H1 (cell line): Measurements from ENCODE around the gene SOX6. TPM values are rescaled to one million over a fixed set of nuclear protein-coding genes. Genes with fewer than 3 reads are reported as not detected.

ENCODE experiments used
- CTCF ChIA-PET: fragments of 300-600 bp; sonication (Branson Sonifier 250); formaldehyde crosslinking; loops from one replicate; lab custom pipeline; 2021; ENCODE audit not compliant: partially characterized antibody; lab: Charles Lee
- POLR2A ChIA-PET: fragments of 300-600 bp; sonication (Branson Sonifier 250); formaldehyde crosslinking; loops from one replicate; lab custom pipeline; 2021; ENCODE audit warnings: inconsistent platforms; ENCODE audit not compliant: partially characterized antibody; lab: Charles Lee
- DNase-seq, 2 experiments: peaks; one replicate each; pipeline versions ENCODE4 v3.0.0 to v3.0.0-alpha.2; 2010 to 2022; ENCODE audit warnings: low spot score in 2 of 2, low read depth in 1 of 2, mixed read lengths in 1 of 2
- FAIRE-seq: peaks from 2 replicates; lab custom pipeline; 2011; peaks lifted over from hg19 to GRCh38; lab: Jason Lieb, UNC
- H2AFZ ChIP-seq: 2 replicates; pipeline ENCODE4 v1.8.1; 2012; ENCODE audit warnings: low read length, inconsistent platforms
- H2AK5ac ChIP-seq: 2 replicates; pipeline ENCODE4 v1.6.1; 2013; ENCODE audit warnings: low read depth, low read length
- H2BK120ac ChIP-seq: replicated peaks from 2 replicates; pipeline ENCODE3; 2013; ENCODE audit warnings: low read depth, low read length, inconsistent platforms
- H2BK12ac ChIP-seq: 2 replicates; pipeline ENCODE4 v1.6.1; 2013; ENCODE audit warnings: low read depth, low read length
- H2BK15ac ChIP-seq: 2 replicates; pipeline ENCODE4 v1.6.1; 2013; ENCODE audit warnings: low read length
- H2BK20ac ChIP-seq: 2 replicates; pipeline ENCODE4 v1.6.1; 2013; ENCODE audit warnings: low read length
- H2BK5ac ChIP-seq: 2 replicates; pipeline ENCODE4 v1.6.1; 2013; ENCODE audit warnings: low read depth, low read length
- H3K14ac ChIP-seq: 2 replicates; pipeline ENCODE4 v1.6.1; 2013; ENCODE audit warnings: inconsistent platforms; ENCODE audit not compliant: insufficient read length
- H3K18ac ChIP-seq: 2 replicates; pipeline ENCODE4 v1.6.1; 2013; ENCODE audit warnings: low read length; ENCODE audit errors: extremely low read depth
- H3K23ac ChIP-seq: 2 replicates; pipeline ENCODE4 v1.6.1; 2013; ENCODE audit warnings: inconsistent platforms; ENCODE audit not compliant: insufficient read length
- H3K23me2 ChIP-seq: 2 replicates; pipeline ENCODE4 v1.6.1; 2013; ENCODE audit warnings: low read depth, low read length
- H3K27ac ChIP-seq: 2 replicates; pipeline ENCODE4 v1.6.1; 2011; ENCODE audit warnings: low read depth, low read length, inconsistent platforms
- H3K27me3 ChIP-seq, 4 experiments: replicated peaks in 1 of 4; 1 replicate in 1 of 4; 2 replicates in 3 of 4; pipeline versions ENCODE4 v1.6.1 to v1.8.1; 2011 to 2013; ENCODE audit warnings: low read length in 3 of 4, mild to moderate bottlenecking in 3 of 4, inconsistent platforms in 2 of 4, mixed read lengths in 2 of 4, moderate library complexity in 1 of 4; ENCODE audit not compliant: control insufficient read depth in 3 of 4, insufficient read depth in 3 of 4; ENCODE audit errors: extremely low read depth in 1 of 4
- H3K36me3 ChIP-seq, 4 experiments: 2 replicates each; pipeline versions ENCODE4 v1.6.1 to v1.8.1; 2011 to 2013; ENCODE audit warnings: mild to moderate bottlenecking in 4 of 4, low read length in 3 of 4, moderate library complexity in 2 of 4, control low read depth in 1 of 4, inconsistent platforms in 1 of 4; ENCODE audit not compliant: insufficient read depth in 4 of 4, control insufficient read depth in 2 of 4
- H3K4ac ChIP-seq: replicated peaks from 2 replicates; pipeline ENCODE3; 2013; ENCODE audit warnings: low read length, low read depth, mixed read lengths, inconsistent platforms; ENCODE audit not compliant: insufficient read length
- H3K4me1 ChIP-seq, 4 experiments: replicated peaks in 1 of 4; 1 replicate in 1 of 4; 2 replicates in 3 of 4; pipeline versions ENCODE4 v1.6.1 to v1.8.1; 2011 to 2013; ENCODE audit warnings: low read length in 3 of 4, inconsistent platforms in 2 of 4, mixed read lengths in 1 of 4; ENCODE audit not compliant: insufficient read depth in 4 of 4, control insufficient read depth in 3 of 4
- H3K4me2 ChIP-seq, 2 experiments: 2 replicates each; pipeline versions ENCODE4 v1.6.1 to v1.8.1; 2011 to 2013; ENCODE audit warnings: low read depth in 2 of 2, low read length in 2 of 2, control low read depth in 1 of 2, inconsistent platforms in 1 of 2, mild to moderate bottlenecking in 1 of 2; ENCODE audit not compliant: insufficient read depth in 1 of 2
- H3K4me3 ChIP-seq, 4 experiments: fragments of 200-600, 300-600 bp in 1 of 4; sonication (generic), shearing (Covaris generic), sonication (Bioruptor Twin) in 1 of 4; 2 replicates each; pipeline versions ENCODE4 v1.5.1 to v1.8.1; 2011 to 2016; ENCODE audit warnings: low read length in 4 of 4, low read depth in 3 of 4, control low read depth in 2 of 4, inconsistent platforms in 2 of 4, mild to moderate bottlenecking in 2 of 4, mixed read lengths in 1 of 4, moderate library complexity in 1 of 4; ENCODE audit not compliant: insufficient read depth in 2 of 4; ENCODE audit errors: extremely low read depth in 1 of 4
- H3K56ac ChIP-seq: replicated peaks from 2 replicates; pipeline ENCODE3; 2013; ENCODE audit warnings: low read depth, mild to moderate bottlenecking, mixed read lengths, low read length, inconsistent platforms; ENCODE audit not compliant: insufficient read length
- H3K79me1 ChIP-seq: 2 replicates; pipeline ENCODE4 v1.6.1; 2013; ENCODE audit warnings: low read depth, low read length, control low read depth
- H3K79me2 ChIP-seq, 2 experiments: 2 replicates each; pipeline versions ENCODE4 v1.6.1 to v1.8.1; 2012 to 2013; ENCODE audit warnings: low read length in 2 of 2, mild to moderate bottlenecking in 2 of 2, inconsistent platforms in 1 of 2; ENCODE audit not compliant: insufficient read depth in 2 of 2, control insufficient read depth in 1 of 2
- H3K9ac ChIP-seq, 4 experiments: replicated peaks in 1 of 4; 1 replicate in 1 of 4; 2 replicates in 3 of 4; pipeline versions ENCODE4 v1.6.1 to v1.8.1; 2011 to 2013; ENCODE audit warnings: low read depth in 3 of 4, low read length in 3 of 4, control low read depth in 2 of 4, mild to moderate bottlenecking in 2 of 4, moderate library complexity in 2 of 4, inconsistent platforms in 1 of 4; ENCODE audit errors: extremely low read depth in 1 of 4
- H3K9me3 ChIP-seq, 2 experiments: 2 replicates each; pipeline versions ENCODE4 v1.6.1 to v1.8.1; 2012 to 2013; ENCODE audit warnings: mild to moderate bottlenecking in 2 of 2, moderate library complexity in 2 of 2, control low read depth in 1 of 2, inconsistent platforms in 1 of 2, low read depth in 1 of 2, low read length in 1 of 2, mixed read lengths in 1 of 2; ENCODE audit not compliant: insufficient read depth in 2 of 2
- H4K20me1 ChIP-seq, 2 experiments: replicated peaks in 1 of 2; 2 replicates each; pipeline versions ENCODE3 to v1.8.1; 2011 to 2013; ENCODE audit warnings: inconsistent platforms in 2 of 2, low read length in 2 of 2, mild to moderate bottlenecking in 1 of 2; ENCODE audit not compliant: insufficient read depth in 2 of 2, control insufficient read depth in 1 of 2
- H4K5ac ChIP-seq: 2 replicates; pipeline ENCODE4 v1.6.1; 2013; ENCODE audit warnings: low read length, low read depth, mixed read lengths, inconsistent platforms; ENCODE audit not compliant: insufficient read length
- H4K8ac ChIP-seq: 2 replicates; pipeline ENCODE4 v1.8.0; 2013; ENCODE audit warnings: mild to moderate bottlenecking, moderate library complexity, low read length, inconsistent platforms; ENCODE audit not compliant: insufficient read depth; ENCODE audit errors: extremely low read depth
- H4K91ac ChIP-seq: replicated peaks from 2 replicates; pipeline ENCODE3; 2013; ENCODE audit warnings: low read length, mixed read lengths, inconsistent platforms; ENCODE audit not compliant: insufficient read length
- CBX5 ChIP-seq: fragments of 300-800, 300-1000 bp; sonication (generic); IDR thresholded peaks from 2 replicates; pipeline ENCODE4 v1.7.1; 2016; ENCODE audit warnings: antibody characterized with exemption, low read length, low read depth
- CBX8 ChIP-seq: fragments of 300-800, 300-1000 bp; sonication (generic); IDR thresholded peaks from 2 replicates; pipeline ENCODE4 v1.7.1; 2016; ENCODE audit warnings: low read depth, low read length, borderline replicate concordance
- FOSL1 ChIP-seq: IDR thresholded peaks from 2 replicates; pipeline ENCODE4 v1.6.1; 2011; ENCODE audit warnings: mild to moderate bottlenecking, low read depth, low read length, moderate library complexity; ENCODE audit not compliant: insufficient read depth
- GABPA ChIP-seq: IDR thresholded peaks from 2 replicates; pipeline ENCODE4 v1.6.1; 2011; ENCODE audit warnings: mild to moderate bottlenecking, low read length, moderate library complexity, borderline replicate concordance; ENCODE audit not compliant: insufficient read depth
- HDAC2 ChIP-seq, 2 experiments: fragments of 300-600 bp in 1 of 2; sonication (generic) in 1 of 2; IDR thresholded peaks; 2 replicates each; pipeline ENCODE4 v1.6.1; 2011 to 2012; ENCODE audit warnings: low read depth in 2 of 2, low read length in 2 of 2, mild to moderate bottlenecking in 2 of 2, moderate library complexity in 2 of 2, borderline replicate concordance in 1 of 2, inconsistent platforms in 1 of 2
- HDAC6 ChIP-seq: IDR thresholded peaks from one replicate; pipeline ENCODE4 v1.7.1; 2012; ENCODE audit warnings: low read depth, mild to moderate bottlenecking, inconsistent platforms, low read length, moderate library complexity
- JUN ChIP-seq: IDR thresholded peaks from 2 replicates; pipeline ENCODE4 v1.6.1; 2011; ENCODE audit warnings: low read depth, mild to moderate bottlenecking, improper control_type of control experiment, low read length
- NANOG ChIP-seq: IDR thresholded peaks from 2 replicates; pipeline ENCODE4 v1.6.1; 2011; ENCODE audit warnings: low read length, low read depth, mild to moderate bottlenecking, inconsistent platforms; ENCODE audit not compliant: insufficient read depth, poor library complexity, severe bottlenecking
- RAD21 ChIP-seq, 2 experiments: IDR thresholded peaks in 1 of 2; conservative IDR thresholded peaks in 1 of 2; 2 replicates each; pipeline ENCODE4 v1.6.1; 2011; ENCODE audit warnings: low read depth in 2 of 2, low read length in 2 of 2, improper control_type of control experiment in 1 of 2, inconsistent platforms in 1 of 2, mild to moderate bottlenecking in 1 of 2, moderate library complexity in 1 of 2
- RNF2 ChIP-seq: fragments of 200-900, 300-1000 bp; sonication (generic); IDR thresholded peaks from 2 replicates; pipeline ENCODE4 v1.7.1; 2016; ENCODE audit warnings: borderline replicate concordance, low read depth, mild to moderate bottlenecking, antibody characterized with exemption, low read length; ENCODE audit not compliant: poor library complexity, severe bottlenecking; ENCODE audit errors: missing control alignments
- SP4 ChIP-seq: IDR thresholded peaks from 2 replicates; pipeline ENCODE4 v1.6.1; 2012; ENCODE audit warnings: low read length, inconsistent platforms
- TBP ChIP-seq: IDR thresholded peaks from 2 replicates; pipeline ENCODE4 v1.6.1; 2011; ENCODE audit warnings: low read depth, low read length, improper control_type of control experiment
- WGBS, 2 experiments: shearing (Covaris generic) in 1 of 2; methylation state at CpG; one replicate each; pipeline versions ENCODE4 v1.1.6 to v1.1.7; 2013 to 2015; ENCODE audit warnings: low lambda C conversion rate in 2 of 2, mixed read lengths in 2 of 2, inconsistent platforms in 1 of 2, low coverage in 1 of 2, missing lambda C conversion rate in 1 of 2; ENCODE audit not compliant: insufficient replicate concordance in 2 of 2, insufficient coverage in 1 of 2, insufficient read length in 1 of 2; ENCODE audit errors: extremely low coverage in 1 of 2, missing lambda C conversion rate in 1 of 2; 5-methylcytosine and 5-hydroxymethylcytosine counted together
- polyA plus RNA-seq, 7 experiments: library from polyadenylated mRNA; depleted of rRNA in 3 of 7; stranded (reverse) in 5 of 7; unstranded in 2 of 7; fragments of >200 nt in 5 of 7; fragments of 200-250 nt in 2 of 7; gene quantifications; 1 replicate in 5 of 7; 2 replicates in 1 of 7; 4 replicates in 1 of 7; pipeline versions ENCODE4 v1.2.1 to v1.2.3, GENCODE V29; 2011 to 2013; ENCODE audit warnings: missing spikeins in 2 of 7, mixed read lengths in 2 of 7
- total RNA-seq: library from RNA; stranded (reverse); fragmentation: NEBNext Ultra II Directional; extraction: Animal tissue kit (Norgen Biotek cat#: 25700); gene quantifications from 2 replicates; pipeline ENCODE4 v1.2.1, GENCODE V29; 2021

The SOX6 gene
- total and polyA plus RNA-seq, 2 of the 8 experiments (the other 6 are each of a cell fraction or from before 2014, with no cell fraction given), result 0.09 TPM; not detected in 1

- no peak overlapping the region for H4K91ac ChIP-seq
- H3K79me2 ChIP-seq, result no peaks in the 10 kb centered on the region
- H3K23ac ChIP-seq, result no peak overlapping the region
- H3K36me3 ChIP-seq, result no peaks in the 10 kb centered on the region
- no peak overlapping the region for H2BK12ac ChIP-seq
- H2BK15ac ChIP-seq, result no peak overlapping the region
- no peak overlapping the region for H3K14ac ChIP-seq
- ChIA-PET POLR2A (no interaction called here), CTCF (interaction anchor here (0.6 to 1.8 kb wide), 2 partner anchors 13 to 227 kb away, joined by 3 to 4 read pairs; no protein-coding TSS in a partner anchor)
- no peak overlapping the region for H3K9ac ChIP-seq
- H4K5ac ChIP-seq, result no peak overlapping the region
- no peak overlapping the region for H2BK20ac ChIP-seq
- H4K20me1 ChIP-seq, result no peaks in the 10 kb centered on the region
- H3K4me1 ChIP-seq, result no peaks in the 10 kb centered on the region
- H3K4me2 ChIP-seq, result no peak overlapping the region
- no peak overlapping the region for H3K27ac ChIP-seq
- no peak overlapping the region for H2AFZ ChIP-seq
- no peak for DNase-seq
- 88% methylated on average over 3 of the region's 3 CpGs; no CpG with 5 or more reads in 1 of the 2 experiments for WGBS, 2 experiments
- H4K8ac ChIP-seq, result no peak overlapping the region
- H3K56ac ChIP-seq, result no peak overlapping the region
- H3K79me1 ChIP-seq, result no peaks in the 10 kb centered on the region
- H2BK120ac ChIP-seq, result no peak overlapping the region
- no peaks in the 10 kb centered on the region for H3K23me2 ChIP-seq
- H3K9me3 ChIP-seq, result no peaks in the 10 kb centered on the region
- no peak overlapping the region for H3K4me3 ChIP-seq
- H3K4ac ChIP-seq, result no peak overlapping the region
- no peaks in the 10 kb centered on the region for H3K27me3 ChIP-seq
- no peak overlapping the region for H2AK5ac ChIP-seq
- H3K18ac ChIP-seq, result no peak overlapping the region
- H2BK5ac ChIP-seq, result no peak overlapping the region
- FAIRE-seq, result no peak
- TF ChIP-seq FOSL1 (no peak), RNF2 (no peak), SP4 (no peak), TBP (no peak), HDAC2 (IDR thresholded peaks at IDR 0.05; ENCODE audit: borderline replicate concordance in 1 of 2, low read depth in 2 of 2, low read length in 2 of 2) (no peak), RAD21 (IDR thresholded peaks at IDR 0.05 in 1 of 2, conservative IDR thresholded peaks at IDR 0.05 in 1 of 2; ENCODE audit: low read depth in 2 of 2, low read length in 2 of 2) (no peak), NANOG (no peak), CBX5 (no peak), GABPA (no peak), CBX8 (no peak), JUN (no peak), HDAC6 (no peak)
These were observed 44.0 kb downstream of the SOX6 start for GRCh38 chr11:16312233-16312765.
